HG02884 (cell line): ENCODE results near the gene POU6F2.
"Not testable (repeated sequence)": the region's sequence is repeated elsewhere in the genome, so short reads cannot be mapped to it uniquely, and the experiment has no call there.

Experiments
- ATAC-seq: cut with Tn5 transposase; IDR thresholded peaks from one replicate; pipeline ENCODE4 v1.9.1; 2021; ENCODE audit warnings: mild to moderate bottlenecking, moderate library complexity; ENCODE audit not compliant: unreplicated experiment

The POU6F2 gene

DNA sequence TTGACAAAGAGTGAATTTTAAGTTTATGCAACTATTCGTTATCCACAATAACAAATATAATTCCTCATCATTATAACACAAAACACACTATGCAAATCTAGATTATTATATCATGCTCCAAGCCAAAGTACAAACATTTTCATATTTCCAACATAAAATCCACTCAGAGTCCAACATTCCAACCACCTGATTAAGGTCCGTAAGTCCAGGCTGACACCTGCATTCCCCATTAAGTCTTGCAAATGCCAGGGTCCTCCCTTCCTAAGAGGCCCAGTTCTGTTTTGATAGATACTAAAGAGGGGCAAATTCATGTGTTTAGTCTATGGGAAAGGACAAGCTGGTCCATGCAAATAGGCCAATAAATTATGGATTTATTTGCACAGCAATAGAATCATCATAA, 206.1 kb downstream of the POU6F2 start:
- ATAC-seq, result no peak

DNA sequence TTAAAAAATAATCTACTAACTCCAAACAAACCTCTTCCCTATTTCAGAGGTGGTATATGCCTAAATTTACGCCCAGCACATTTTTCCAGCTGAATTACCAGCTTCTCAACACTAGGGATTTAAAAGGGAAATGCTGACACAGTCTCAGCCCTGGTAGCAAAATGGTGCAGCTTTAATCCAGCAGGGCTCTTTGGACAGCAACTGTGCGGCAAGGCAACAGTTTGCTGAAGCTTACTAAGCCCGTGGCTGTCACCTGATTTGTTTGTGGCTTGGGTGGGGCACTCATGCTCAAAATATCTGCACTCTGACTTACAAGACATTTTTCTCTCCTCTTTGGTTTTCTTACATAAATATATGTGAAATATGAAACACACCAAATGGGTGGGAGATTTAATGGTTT, 206.7 kb downstream of the POU6F2 start:
- ATAC-seq, result peak; percentile 70

DNA sequence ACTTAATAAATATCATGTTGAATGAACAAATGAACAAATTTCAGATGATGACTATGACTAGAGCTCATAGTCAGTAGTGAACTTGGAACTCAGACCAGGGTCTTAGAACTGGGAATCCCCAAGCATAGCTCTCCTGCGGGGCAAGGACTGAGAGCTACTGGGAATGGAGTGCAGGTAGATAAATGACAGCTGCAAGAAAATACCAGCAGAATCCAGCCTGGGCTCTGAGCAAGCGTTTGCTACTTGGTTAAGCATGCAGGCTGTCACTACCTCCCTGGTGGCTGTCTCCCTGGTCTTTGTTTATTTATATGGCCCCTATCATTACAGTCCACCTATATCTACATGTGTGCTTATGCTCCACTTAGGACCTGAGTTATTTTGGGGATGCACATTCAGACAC, 208.4 kb downstream of the POU6F2 start:
- ATAC-seq, result no peak

DNA sequence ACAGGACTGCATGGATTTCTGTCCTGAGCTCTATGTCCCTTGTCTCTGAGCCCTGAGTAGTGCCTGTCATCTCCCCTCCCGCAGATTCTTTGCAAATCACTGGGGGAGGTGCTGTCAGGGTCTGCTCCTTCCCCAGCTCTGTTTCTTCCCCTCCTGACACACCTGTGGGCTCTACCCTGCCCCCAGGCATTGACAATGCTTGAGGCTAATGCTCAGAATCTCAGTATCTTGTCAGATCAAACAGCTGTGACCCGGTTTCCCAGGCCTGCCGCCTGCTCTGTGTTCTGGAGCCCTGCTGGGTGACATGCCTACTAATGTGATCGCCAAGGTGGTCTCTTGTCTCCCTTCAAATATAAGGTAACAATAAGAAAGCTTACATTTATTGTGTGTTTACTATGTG, 209.0 kb downstream of the POU6F2 start:
- ATAC-seq, result no peak

DNA sequence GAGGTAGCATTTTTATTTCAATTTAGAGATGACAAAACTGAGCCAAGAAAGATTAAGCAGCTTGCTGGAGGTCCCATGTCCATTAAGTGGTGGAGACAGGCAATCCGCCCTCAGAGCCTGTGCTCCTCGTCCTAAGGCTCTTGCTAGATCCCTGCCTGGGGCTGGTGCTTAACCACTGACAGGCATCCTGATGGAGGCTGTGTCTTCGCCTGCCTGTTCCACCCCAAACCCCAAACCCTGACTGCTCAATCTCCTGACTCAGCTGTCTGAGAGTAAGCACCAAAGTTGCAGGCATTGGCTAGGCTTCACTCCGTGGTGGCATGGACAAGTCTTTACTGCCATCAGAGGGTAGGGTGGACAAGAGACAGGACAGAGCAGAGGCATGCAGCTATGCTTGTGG, 209.4 kb downstream of the POU6F2 start:
- ATAC-seq, result no peak

DNA sequence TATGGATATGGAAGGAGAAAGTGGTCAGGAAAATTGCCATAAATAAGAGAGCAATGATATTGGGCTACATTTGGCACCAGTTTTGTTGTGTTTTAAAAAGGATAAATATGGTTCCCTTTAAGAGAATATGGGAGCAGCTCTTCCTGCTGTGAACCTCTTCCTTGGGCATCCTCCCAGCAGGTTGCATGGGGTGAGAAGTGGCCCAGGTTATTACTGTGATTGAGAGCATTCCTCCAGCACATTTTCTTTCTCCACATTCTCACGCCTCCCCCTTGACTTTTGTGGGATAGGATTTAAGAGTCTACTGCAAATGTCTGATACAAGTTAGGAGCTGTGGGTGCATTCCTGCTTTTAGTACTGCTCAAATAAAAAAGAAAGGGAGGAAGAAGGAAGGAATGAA, 214.8 kb downstream of the POU6F2 start:
- ATAC-seq, result no peak

DNA sequence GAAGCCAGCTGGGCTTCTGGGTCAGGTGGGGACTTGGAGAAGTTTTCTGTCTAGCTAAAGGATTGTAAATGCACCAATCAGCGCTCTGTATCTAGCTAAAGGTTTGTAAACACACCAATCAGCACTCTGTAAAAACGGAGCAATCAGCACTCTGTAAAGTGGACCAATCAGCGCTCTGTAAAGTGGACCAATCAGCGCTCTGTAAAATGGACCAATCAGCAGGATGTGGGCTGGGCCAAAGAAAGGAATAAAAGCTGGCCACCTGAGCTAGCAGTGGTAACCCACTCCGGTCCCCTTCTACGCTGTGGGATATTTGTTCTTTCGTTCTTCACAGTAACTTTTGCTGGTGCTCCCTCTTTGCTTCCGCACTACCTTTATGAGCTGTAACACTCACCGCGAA, 216.7 kb downstream of the POU6F2 start:
- ATAC-seq, result not testable (repeated sequence)

DNA sequence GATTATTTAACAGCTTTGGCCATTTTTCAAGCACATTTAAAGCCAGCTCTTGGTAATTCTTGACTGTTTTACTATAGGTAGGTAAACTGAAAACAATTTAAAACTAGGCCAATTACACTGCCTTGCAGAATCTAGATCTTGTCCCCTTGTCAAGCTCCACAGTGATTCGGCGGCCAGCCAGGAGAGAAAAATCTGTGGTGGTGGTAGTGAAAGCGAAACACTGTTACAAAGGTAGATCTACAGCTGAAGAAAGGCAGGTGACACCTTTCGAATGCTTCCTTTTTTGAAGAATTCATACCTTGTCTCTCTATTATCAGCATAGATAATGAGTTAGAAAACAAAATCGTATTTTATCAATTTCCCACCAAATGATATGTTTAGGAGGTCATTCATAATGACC, 218.3 kb downstream of the POU6F2 start:
- ATAC-seq, result no peak

DNA sequence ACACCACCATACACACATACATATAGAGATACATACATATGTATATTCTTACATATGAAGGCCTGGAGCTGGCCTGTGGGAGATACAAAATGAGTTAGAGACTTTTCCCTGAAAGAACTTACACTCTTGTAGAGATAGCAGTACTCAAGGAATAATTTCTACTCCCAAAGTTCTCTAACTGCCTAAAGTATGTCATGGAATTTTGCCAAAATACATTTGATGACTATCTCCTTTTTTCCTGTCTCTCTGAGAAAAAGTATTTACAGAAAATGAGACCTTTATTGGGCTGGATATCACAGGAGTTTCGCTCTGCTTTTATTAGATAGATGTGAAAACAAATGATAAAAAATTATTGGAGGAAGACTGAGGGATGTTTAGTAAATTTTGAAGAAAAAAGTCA, 220.1 kb downstream of the POU6F2 start:
- no peak for ATAC-seq

DNA sequence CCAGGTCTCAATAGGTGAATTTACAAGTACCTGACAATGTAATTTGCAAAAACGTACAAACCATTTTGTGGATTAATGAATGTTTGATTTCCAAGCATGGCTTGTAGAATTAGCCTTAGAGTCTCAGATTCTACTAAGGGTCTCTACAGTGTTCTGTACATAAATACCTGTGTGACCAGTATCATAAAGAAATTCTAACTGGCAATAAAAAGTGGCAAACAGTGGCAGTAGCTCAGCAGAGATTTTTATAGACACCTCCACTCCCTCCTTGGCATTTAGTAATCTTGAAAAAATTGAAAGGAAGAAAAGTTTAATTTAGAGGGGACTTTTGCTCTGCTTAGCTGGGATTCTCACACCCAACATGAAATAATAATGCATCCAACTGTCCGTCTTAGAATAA, 220.8 kb downstream of the POU6F2 start:
- ATAC-seq, result no peak

DNA sequence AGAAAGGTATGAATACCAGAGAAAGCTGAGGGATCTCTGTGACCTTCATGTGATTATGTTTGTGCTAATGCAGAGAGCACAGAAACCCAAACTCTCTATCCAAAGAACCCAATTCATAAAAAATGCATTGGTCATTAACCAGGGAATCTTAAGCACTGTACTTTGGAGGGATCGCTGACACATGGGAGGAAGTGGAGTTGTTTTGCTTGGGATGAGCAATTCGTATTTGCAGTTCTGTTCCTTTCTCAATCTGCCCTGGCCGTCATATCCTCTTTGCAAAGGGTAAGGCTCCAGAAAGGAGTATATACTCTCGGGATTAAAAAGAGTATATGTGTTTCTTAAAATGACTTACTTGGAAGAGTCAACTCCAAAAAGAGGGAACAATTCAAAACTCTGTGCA, 221.3 kb downstream of the POU6F2 start:
- ATAC-seq, result no peak

DNA sequence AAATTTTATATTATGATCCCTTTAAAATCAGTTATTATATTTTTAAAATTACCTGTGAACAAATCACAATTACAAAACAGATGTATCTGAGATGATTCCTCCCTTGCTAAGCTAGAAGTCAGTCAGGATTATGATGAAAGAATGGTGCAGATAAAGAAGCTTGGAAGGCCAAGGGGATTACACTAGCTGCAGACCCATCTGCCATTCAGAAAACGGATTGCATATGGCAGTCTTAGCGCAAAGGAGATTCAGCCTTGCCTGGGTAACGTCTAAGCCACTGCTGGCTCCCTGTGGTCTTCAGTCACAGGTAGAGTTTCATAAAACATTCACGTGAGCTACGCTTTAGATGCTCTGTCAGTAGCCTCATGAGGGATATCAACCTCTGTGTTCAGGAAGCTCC, 222.2 kb downstream of the POU6F2 start:
- ATAC-seq, result no peak

DNA sequence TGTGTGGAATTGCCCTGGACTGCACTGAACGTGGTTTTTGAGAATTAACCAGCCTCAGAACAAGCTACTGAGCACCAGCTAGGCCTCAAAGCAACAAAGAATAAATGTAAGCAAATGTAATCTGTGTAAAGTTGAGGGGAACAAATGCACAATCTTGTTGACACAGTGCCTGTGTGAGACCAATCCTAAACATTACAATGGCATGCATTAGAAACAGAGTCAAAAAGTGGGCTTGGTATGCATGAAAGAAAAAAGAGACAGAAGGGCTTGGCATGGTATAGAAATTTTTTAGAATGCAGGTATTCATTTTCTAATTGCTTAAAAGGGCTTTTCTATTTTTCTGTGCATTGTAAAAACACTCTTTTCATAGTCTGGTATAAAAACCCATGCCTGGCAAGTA, 224.3 kb downstream of the POU6F2 start:
- ATAC-seq, result no peak

DNA sequence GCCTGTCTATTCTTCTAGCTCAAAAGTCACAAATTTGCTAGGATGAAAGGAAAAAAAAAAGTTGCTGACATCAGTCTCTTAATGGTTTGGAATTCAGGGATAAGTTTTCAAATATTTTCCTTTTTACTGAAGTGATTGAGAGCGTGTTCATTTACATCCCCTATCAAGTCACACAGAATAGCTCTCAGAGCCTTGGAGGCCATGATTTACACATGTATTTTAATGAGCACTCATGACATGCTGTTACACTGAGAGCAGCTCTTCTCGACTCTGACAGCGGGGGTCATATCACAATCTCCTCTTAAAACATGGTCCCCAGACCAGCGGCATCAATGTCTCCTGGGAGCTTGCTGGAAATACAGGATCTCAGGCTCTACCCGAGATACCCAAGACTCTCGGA, 232.7 kb downstream of the POU6F2 start:
- ATAC-seq, result no peak

DNA sequence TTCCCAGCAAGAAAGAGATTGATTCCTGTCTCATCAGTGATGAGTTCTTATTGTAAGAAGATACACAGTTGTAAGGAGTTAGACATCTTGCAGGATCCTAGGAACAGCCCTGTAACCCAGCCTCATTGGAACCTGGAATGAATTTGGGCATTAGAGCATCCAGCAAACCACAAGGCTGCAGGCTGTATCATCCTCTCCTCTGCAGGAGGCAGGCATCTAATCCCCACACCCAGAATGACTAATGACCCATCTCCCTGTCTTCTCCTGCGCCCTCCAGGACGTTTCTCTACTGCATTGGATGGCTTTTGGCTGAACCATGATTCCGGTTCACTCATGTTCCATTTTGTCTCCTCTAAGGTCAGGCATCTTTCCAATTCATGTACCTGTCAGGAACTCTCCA, 233.9 kb downstream of the POU6F2 start:
- ATAC-seq, result no peak

DNA sequence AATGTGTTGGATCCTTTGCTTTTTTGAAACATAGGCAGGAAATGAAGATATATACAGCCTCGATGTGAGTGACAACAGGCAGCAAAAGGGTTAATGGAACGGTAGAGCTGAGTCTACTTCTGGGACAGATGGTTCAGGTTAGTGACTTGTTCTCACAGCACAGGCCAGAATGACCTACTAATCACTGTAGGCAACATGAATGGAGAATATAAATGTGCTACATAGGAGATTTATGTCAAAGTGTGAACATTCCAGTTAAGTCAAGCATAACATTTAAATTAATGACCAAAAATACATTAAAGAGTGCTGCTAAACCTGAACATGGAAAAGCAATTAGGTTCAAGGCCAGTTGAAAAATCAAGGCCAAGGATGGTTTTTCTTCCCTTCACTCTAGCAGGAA, 235.2 kb downstream of the POU6F2 start:
- ATAC-seq, result no peak

DNA sequence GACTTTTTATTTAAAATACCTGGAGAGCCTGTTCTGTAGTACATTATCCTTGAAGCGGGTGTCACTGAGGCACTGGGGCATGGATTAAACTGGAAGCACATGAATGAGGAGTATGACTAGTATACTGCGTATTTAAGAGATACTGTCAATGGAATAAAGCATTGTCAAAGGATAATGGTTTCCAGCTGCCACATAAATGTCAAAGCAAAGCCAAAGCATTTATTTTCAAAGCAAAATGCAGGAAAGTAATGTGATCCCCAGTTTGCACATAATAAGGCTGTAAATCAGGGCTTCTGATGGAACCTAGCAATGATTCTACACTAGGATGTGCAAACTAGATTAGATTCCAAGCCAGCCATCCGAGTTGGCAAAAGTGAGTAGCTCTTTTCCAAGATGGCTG, 240.1 kb downstream of the POU6F2 start:
- ATAC-seq, result no peak

DNA sequence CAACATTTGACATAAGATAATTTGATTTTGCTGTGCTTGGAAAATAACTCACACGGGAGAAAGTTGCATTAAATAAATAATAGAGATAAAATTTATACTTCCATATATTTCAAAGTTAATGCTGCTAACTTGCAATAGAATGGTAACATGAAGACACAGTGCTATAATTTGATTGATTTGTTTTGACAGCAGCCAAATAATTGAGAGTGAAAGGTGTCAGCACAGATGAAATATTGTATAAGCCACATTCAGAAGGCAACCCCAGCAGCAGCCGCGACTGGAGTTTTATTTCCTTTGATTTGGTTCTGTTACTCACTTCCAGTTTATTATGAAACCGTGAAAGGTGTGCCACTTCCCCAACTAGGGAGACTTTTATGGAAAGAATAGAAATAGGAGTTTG, 242.2 kb downstream of the POU6F2 start:
- no peak for ATAC-seq

DNA sequence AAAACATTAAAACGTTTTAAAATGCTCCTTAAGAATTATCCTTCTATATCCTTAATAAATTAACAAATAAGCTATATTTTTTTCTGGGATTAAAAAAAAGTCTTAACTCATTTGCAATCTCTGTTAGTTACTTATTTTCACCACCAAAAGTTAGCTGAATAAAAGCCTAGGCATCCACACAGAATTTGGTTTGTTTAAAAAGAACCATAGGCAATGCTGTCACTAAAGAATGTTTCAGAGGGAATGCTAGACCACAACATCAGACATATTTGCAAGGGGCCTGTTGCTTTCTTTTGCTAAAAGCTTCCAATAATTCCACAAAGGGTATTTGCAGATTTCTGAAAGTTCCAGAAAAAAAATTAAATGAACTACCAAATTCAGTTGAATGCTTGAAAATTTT, 244.2 kb downstream of the POU6F2 start:
- no peak for ATAC-seq

DNA sequence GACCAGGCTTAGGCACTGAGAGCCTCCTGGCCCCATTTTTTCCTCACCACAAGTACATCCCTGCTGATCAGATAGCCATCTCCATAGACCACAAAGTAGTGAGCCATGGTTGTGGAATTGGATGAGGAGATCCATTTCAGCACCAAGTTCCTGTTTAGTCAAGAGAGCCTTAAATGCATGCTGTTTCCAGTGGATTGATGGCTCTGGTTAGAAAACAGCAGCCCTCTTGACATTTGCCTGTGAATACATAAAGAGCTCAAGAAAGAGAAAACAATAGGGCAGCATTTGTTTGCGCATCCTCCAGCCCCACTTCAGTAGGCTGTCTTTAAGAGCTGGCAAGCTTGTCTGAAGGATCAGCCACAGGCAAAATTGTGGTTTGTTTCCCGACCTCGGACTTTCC, 251.2 kb downstream of the POU6F2 start:
- no peak for ATAC-seq

DNA sequence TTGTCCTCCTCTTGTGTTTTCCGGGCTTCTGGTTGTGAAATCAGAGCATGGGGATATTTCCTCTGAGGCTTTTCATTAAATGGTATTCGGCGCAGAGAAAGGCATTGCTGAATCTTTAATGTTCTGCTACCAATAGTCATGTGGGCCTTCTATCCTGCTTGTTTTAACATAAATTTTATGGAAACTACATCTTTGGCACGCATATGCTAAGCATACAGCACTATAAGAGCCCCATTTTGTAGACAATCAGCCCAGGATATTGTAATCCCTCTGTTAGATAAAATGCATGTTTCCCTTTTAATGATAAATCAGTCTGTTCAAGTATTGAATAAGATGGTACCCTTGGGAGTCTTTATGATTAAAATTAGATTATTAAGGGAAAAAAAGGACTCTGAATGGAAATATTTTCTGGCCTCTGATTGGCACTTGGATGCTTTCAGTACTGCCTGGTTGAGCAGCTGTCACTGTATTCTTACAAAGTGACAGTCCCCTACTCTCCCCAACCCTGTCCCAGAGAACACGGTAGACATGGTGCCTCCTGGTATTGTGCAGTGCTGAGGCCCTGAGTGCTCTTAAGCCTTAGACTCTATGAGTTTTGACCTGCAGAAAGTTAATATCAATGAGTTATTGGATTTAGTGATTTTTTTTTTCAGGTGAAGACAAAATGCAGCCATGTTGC, 256.3 kb downstream of the POU6F2 start:
- no peak for ATAC-seq

DNA sequence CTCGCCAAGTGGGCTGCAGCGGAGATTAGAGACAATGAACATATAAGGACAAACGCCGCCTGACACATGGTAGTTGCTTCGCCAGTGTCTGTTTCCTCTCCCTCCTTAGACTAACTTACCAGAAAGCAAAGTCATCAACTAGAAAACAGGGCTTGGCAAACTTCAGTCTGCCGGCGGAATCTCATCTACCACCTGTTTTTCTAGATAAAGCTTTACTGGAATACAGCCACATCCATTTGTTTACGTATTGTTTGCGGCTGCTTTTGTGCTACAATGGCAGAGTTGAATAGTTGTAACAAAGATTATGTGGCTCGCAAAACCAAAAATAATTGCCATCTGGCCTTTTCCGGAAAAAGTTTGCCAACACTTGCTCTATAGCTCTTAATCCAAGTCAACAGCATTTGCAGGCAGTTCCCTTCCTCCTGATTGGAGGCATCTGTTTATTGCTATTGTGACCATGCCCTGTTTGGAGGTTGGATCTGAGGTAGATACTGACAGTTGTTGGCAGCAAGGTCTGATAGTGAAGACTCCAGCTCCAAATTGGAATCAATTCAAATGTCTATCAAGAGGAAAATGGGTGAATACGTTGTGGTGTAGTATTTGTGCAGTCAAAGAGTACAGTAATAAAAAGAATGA, 260.6 kb downstream of the POU6F2 start:
- no peak for ATAC-seq

DNA sequence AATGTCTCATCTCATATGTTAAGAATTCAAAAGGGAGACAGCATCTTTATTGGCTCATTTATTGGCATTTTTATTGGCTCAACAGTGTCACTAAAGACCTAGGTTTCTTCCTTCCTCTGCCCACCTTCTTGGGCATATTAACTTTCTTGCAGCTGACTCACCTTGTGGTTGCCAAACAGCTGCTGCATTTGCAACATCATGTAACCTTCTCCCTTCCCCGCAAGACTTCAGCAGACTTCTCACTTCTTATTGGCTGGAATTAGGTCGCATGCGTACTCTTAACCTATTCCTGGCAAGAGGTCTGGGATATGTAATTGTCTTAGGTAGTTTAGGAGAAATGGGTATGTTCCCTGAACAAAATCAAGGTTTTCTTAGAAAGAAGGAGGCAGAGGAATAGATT, 263.2 kb downstream of the POU6F2 start:
- no peak for ATAC-seq
